BJ (cell line): ENCODE results near the gene RPL18. TPM values are rescaled to one million over a fixed set of nuclear protein-coding genes. Genes with fewer than 3 reads are reported as not detected.
A peak's percentile ranks its signal among the peaks of the same experiment; 100 is the strongest.
"Not testable (repeated sequence)": the region's sequence is repeated elsewhere in the genome, so short reads cannot be mapped to it uniquely, and the experiment has no call there.

ENCODE experiments used
- CTCF ChIA-PET: fragments of 350-600 bp; formaldehyde crosslinking; extraction: SDS; loops from one replicate; lab custom pipeline; 2021; ENCODE audit warnings: antibody characterized with exemption, inconsistent platforms; lab: Yijun Ruan, JAX
- POLR2A ChIA-PET: fragments of 300-600 bp; sonication (Branson Sonifier 250); formaldehyde crosslinking; extraction: SDS; loops from one replicate; lab custom pipeline; 2021; ENCODE audit warnings: antibody characterized with exemption; lab: Charles Lee
- DNase-seq: peaks from one replicate; pipeline ENCODE4 v3.0.0-alpha.2; 2011; ENCODE audit warnings: low read depth
- H3K27me3 ChIP-seq: 2 replicates; pipeline ENCODE4 v1.6.0; 2011; ENCODE audit warnings: low read length; ENCODE audit not compliant: control insufficient read depth, insufficient read depth
- H3K36me3 ChIP-seq: 2 replicates; pipeline ENCODE4 v1.5.1; 2011; ENCODE audit warnings: low read length; ENCODE audit not compliant: control insufficient read depth, insufficient read depth
- H3K4me3 ChIP-seq: 2 replicates; pipeline ENCODE4 v1.5.1; 2011; ENCODE audit warnings: low read depth, mild to moderate bottlenecking, control low read depth, low read length
- polyA plus RNA-seq: library from polyadenylated mRNA; depleted of rRNA; stranded (reverse); fragments of >200 nt; gene quantifications from 2 replicates; pipeline ENCODE4 v1.2.3, GENCODE V29; 2011
- TF ChIP-seq, protein P1 (sequence below): IDR thresholded peaks from 2 replicates; pipeline ENCODE4 v1.5.1; 2011; ENCODE audit warnings: low read depth, mild to moderate bottlenecking, control low read depth, inconsistent platforms, low read length, moderate library complexity; ENCODE audit not compliant: insufficient read depth

RPL18 gene
- polyA plus RNA-seq, 1 experiment = 1,324 TPM

DNA sequence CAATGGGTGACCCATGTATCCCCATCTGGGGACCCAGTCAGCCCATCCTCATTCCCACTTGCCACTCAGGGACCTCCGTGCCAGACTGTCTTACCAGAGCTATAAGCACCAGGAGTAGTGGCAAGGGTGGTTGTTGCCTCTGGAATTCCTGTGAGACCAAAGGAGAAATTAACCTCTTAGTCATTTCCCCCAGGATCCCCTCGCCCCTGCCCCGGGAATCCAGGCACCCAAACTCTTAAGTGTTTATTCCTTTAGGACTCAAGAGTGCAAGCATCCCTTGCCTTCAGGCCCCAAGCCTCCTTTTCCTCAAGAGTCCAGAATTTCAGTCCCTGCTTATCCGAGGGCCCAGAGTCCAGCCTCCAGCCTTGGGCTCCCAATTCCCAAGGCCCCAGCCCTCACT lies 44.7 kb upstream of the RPL18 start:
- TF ChIP-seq, protein P1, sequence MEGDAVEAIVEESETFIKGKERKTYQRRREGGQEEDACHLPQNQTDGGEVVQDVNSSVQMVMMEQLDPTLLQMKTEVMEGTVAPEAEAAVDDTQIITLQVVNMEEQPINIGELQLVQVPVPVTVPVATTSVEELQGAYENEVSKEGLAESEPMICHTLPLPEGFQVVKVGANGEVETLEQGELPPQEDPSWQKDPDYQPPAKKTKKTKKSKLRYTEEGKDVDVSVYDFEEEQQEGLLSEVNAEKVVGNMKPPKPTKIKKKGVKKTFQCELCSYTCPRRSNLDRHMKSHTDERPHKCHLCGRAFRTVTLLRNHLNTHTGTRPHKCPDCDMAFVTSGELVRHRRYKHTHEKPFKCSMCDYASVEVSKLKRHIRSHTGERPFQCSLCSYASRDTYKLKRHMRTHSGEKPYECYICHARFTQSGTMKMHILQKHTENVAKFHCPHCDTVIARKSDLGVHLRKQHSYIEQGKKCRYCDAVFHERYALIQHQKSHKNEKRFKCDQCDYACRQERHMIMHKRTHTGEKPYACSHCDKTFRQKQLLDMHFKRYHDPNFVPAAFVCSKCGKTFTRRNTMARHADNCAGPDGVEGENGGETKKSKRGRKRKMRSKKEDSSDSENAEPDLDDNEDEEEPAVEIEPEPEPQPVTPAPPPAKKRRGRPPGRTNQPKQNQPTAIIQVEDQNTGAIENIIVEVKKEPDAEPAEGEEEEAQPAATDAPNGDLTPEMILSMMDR = no peak
- CTCF ChIA-PET = interaction anchor here (1.7 kb wide), 1 partner anchor 11 kb away, joined by 6 read pairs; no protein-coding TSS in a partner anchor
- DNase-seq = no peak
- POLR2A ChIA-PET = no interaction called here
- Histone ChIP-seq H3K4me3 (no peak overlapping the region), H3K36me3 (no peaks in the 10 kb centered on the region), H3K27me3 (peaks cover 1% of the 10 kb centered on the region; the same call in 1 of the 2 replicates)

DNA sequence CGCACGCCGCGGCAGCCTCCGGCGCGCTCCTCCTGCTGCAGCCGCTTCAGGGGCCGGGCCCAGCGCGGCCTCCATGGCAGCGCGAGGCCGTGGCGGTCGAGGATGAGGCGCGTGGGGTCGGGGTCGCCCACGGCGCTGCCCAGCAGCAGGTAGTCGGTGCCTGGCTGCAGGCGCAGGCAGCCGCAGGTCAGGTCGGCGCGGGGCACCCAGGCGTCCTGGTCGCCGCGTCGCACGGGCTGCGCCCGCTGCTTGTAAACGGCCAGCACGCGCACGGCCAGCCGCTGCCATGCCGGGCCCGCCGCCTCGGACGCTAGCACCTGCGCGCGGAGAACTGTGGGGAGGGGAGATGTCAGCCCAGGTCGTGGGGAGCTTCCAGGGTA lies 42.7 kb upstream of the RPL18 start:
- Histone ChIP-seq H3K27me3 (no peaks in the 10 kb centered on the region), H3K4me3 (no peak overlapping the region), H3K36me3 (no peaks in the 10 kb centered on the region)
- POLR2A ChIA-PET = no interaction called here
- DNase-seq = no peak
- TF ChIP-seq, protein P1 = no peak
- CTCF ChIA-PET = interaction anchor here (1.5 kb wide), 1 partner anchor 14 kb away, joined by 5 read pairs; no protein-coding TSS in a partner anchor

DNA sequence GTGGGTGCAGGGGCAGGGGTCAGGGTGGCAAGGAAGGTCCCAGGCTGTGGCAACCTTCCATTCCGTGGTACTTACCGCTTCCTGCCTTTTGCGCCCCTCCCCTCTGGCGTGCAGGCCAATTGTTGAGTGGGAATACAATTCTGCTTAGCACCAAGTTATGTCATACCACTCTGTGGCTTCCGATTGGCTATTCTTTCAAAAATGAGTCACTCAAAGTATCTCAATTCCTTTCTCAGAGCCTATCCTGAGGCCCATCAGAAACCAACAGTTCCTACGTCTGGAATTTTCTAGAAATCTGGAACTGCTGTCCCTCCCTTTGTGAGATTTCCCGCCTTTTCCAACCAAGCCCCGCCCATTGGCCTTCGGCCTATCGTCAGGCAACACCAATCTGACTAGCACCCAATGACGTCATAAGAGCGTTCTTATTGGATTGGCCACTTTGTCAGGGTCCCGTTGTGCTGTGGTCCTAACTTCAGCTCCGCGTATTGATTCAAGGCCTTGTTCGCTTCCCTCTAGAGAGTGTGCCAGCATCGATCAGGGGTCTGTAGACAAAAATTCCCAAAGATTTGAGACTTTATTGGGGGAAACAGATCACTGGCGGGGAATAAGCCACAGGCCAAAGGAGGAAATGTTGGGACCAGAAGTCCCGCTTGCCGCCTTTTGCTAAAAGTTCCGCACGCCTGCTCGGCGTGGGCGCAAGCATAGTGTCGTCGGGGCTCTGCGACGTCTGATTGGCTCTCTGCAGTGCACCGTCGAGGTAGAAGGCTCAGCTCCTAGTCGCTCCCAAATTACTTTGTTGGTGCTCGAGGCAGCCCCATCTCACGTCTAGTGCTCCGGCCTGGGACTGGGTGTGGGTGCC lies 42.1 kb upstream of the RPL18 start:
- Histone ChIP-seq H3K4me3 (no peak overlapping the region), H3K27me3 (no peaks in the 10 kb centered on the region), H3K36me3 (no peaks in the 10 kb centered on the region)
- ChIA-PET CTCF (no interaction called here), POLR2A (no interaction called here)
- DNase-seq = peak; percentile 60
- TF ChIP-seq, protein P1 = no peak

DNA sequence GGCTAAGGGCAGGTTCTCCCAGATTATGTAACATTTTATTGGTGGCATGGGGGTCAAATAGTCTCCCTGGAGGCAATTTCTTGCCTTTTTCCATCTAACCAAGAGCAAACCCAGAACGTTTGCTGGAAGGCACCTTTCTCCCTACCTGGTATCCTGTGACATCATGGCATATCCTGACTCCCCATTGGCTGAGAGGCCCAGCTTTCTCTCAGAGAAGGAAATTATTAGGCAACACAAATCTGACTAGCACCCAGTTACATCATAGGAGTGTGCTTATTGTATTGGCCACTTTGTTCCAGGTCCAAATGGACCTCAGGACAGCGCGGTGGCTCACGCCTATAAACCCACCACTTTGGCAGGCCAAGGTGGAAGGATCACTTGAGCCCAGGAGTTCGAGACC lies 40.8 kb upstream of the RPL18 start:
- no peaks in the 10 kb centered on the region for H3K27me3 ChIP-seq
- no peak for DNase-seq
- ChIA-PET POLR2A (no interaction called here), CTCF (no interaction called here)
- no peak overlapping the region for H3K4me3 ChIP-seq
- H3K36me3 ChIP-seq = no peaks in the 10 kb centered on the region
- TF ChIP-seq, protein P1 = no peak

DNA sequence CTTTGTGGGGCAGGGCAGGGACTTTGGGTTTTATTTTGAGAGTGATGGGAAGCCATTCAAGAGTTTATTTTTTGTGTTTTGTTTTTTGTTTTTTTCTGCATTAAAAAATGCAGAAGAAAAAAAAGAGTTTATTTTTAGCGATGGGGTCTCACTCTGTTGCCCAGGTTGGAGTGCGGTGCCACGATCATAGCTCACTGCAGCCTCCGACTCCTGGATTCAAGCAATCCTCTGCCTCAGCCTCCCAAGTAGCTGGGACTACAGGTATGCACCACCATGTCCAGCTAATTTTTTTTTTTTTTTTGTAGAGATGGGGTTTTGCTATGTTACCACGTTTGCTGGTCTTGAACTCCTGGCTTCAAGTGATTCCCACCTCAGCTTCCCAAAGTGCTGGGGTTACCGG lies 39.5 kb upstream of the RPL18 start:
- CTCF ChIA-PET = no interaction called here
- DNase-seq = no peak
- H3K27me3 ChIP-seq = no peaks in the 10 kb centered on the region; the same call in 1 of the 2 replicates
- no peaks in the 10 kb centered on the region for H3K36me3 ChIP-seq
- POLR2A ChIA-PET = no interaction called here
- TF ChIP-seq, protein P1 = no peak
- no peak overlapping the region for H3K4me3 ChIP-seq

DNA sequence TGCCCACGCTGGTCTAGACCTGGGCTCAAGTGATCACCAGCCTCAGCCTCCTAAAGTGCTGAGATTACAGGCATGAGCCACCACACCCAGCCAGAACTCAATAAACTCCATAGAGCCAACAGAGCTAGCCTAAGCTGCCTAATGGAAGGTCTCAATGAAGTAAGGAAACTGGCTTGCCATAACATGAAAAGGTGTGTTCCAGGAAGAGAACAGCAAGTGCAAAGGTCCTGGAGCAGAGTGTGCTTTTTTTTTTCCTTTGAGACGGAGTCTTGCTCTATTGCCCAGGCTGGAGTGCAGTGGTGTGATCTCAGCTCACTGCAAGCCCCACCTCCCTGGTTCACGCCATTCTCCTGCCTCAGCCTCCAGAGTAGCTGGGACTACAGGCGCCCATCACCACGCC lies 38.9 kb upstream of the RPL18 start:
- DNase-seq, H3K27me3 ChIP-seq, POLR2A ChIA-PET, H3K4me3 ChIP-seq, H3K36me3 ChIP-seq: not testable (repeated sequence)
- CTCF ChIA-PET = interaction anchor here (1.4 kb wide), 1 partner anchor 12 kb away, joined by 6 read pairs; the partner anchor contains the start of gene CA11
